UCSD-AML1 (cell line): ENCODE results near the gene KBTBD13.

Source experiments
- DNase-seq: peaks from one replicate; lab custom pipeline; 2025; ENCODE audit not compliant: unreplicated experiment; lab: John Stamatoyannopoulos, UW

Gene KBTBD13

GRCh38 chr15:65105038-65105437 lies 28.5 kb downstream of the KBTBD13 start:
- DNase-seq: no peak

GRCh38 chr15:65106011-65106590 lies 29.6 kb downstream of the KBTBD13 start:
- DNase-seq: no peak

- DNase-seq: no peak
These were observed 34.2 kb downstream of the KBTBD13 start for GRCh38 chr15:65110676-65111292.

- DNase-seq: no peak
These were observed 38.5 kb downstream of the KBTBD13 start, which contains the start of gene UBAP1L for GRCh38 chr15:65115086-65115485. UBAP1L (minus strand) TSS chr15:65115200; CDS start chr15:65106215, 8,985 bp downstream.

- no peak for DNase-seq
These were observed 39.0 kb downstream of the KBTBD13 start for GRCh38 chr15:65115542-65115941.
